Body of pancreas (tissue), 4 donors: ENCODE measurements around the gene ASB8. TPM values are rescaled to one million over a fixed set of nuclear protein-coding genes. Genes with fewer than 3 reads are reported as not detected.
A peak's percentile ranks its signal among the peaks of the same experiment; 100 is the strongest.

Source experiments
- ATAC-seq: fragments of 150-250 bp; one replicate; pipeline ENCODE4 v1.9.1; 2016
- DNase-seq, 4 donors: peaks; one replicate each; pipeline ENCODE4 v3.0.0-alpha.2; 2019
- H3K27ac ChIP-seq, 4 donors: fragments of 200-600 bp; sonication (generic); 1 replicate in 3 of 4; 2 replicates in 1 of 4; pipeline versions ENCODE4 v1.5.1 to v1.6.1; 2016 to 2019; ENCODE audit warnings: mild to moderate bottlenecking in 1 of 4, mixed read lengths in 1 of 4, moderate library complexity in 1 of 4
- H3K27me3 ChIP-seq, 2 donors: fragments of 200-600 bp; sonication (generic); one replicate each; pipeline ENCODE4 v1.6.0; 2016; ENCODE audit warnings: mild to moderate bottlenecking in 1 of 2
- H3K36me3 ChIP-seq, 2 donors: fragments of 200-600 bp; sonication (generic); replicated peaks in 1 of 2; 2 replicates each; pipeline ENCODE4 v1.5.1; 2016; ENCODE audit warnings: low read depth in 2 of 2; ENCODE audit not compliant: insufficient read depth in 1 of 2
- H3K4me1 ChIP-seq: fragments of 200-600 bp; sonication (generic); one replicate; pipeline ENCODE4 v1.6.0; 2016
- H3K4me3 ChIP-seq, 2 donors: fragments of 200-600 bp; sonication (generic); 1 replicate in 1 of 2; 2 replicates in 1 of 2; pipeline ENCODE4 v1.5.1; 2016 to 2019
- H3K9me3 ChIP-seq, 3 donors: fragments of 200-600 bp; sonication (generic); 1 replicate in 2 of 3; 2 replicates in 1 of 3; pipeline ENCODE4 v1.5.1; 2016
- CTCF ChIP-seq, 7 experiments: fragments of 450-650 bp in 4 of 7; fragments of 200-600 bp in 3 of 7; sonication (generic) in 3 of 7; IDR thresholded peaks; one replicate each; pipeline ENCODE4 v1.5.1; 2016 to 2019; ENCODE audit warnings: antibody characterized with exemption in 7 of 7
- POLR2A ChIP-seq, 3 donors: fragments of 450-650 bp; IDR thresholded peaks; one replicate each; pipeline ENCODE4 v1.6.1; 2016; ENCODE audit warnings: antibody characterized with exemption in 3 of 3, mild to moderate bottlenecking in 2 of 3
- WGBS, 2 donors: methylation state at CpG; one replicate each; pipeline ENCODE4 v1.1.5; 2017; 5-methylcytosine and 5-hydroxymethylcytosine counted together
- intact Hi-C: fragments of 100-400 bp; cut with DNase I; formaldehyde crosslinking; loops from one replicate; pipeline ENCODE4 v1.15.1; 2023
- total RNA-seq, 2 donors: library from RNA; depleted of rRNA; stranded (reverse); fragments of >200 nt; gene quantifications; one replicate each; pipeline ENCODE4 v1.1.0, GENCODE V29; 2016

The ASB8 gene
- total RNA-seq, 2 donors from 2014 or later: 27.2 to 33.0 TPM

GRCh38 chr12:48183876-48184548 is 26.7 kb upstream of the ASB8 start:
- 0 to 11% methylated on average over 11 to 49 of the region's 61 CpGs for WGBS, 2 donors
- TF ChIP-seq POLR2A (IDR thresholded peaks at IDR 0.05) (no peak), CTCF (IDR thresholded peaks at IDR 0.05) (no peak)
- DNase-seq (peak in 1 of 4 donors; percentile 9), ATAC-seq (peak; percentile 15)
- intact Hi-C loops: no loop called here
- Histone ChIP-seq H3K4me3 (peak overlapping the region; percentile 9 to 11), H3K27ac (no peak overlapping the region), H3K4me1 (peaks cover 22% of the 10 kb centered on the region), H3K36me3 (no peaks in the 10 kb centered on the region), H3K27me3 (peaks cover 0 to 20% of the 10 kb centered on the region in 2 donors), H3K9me3 (no peaks in the 10 kb centered on the region)

GRCh38 chr12:48183091-48183875 is 26.0 kb upstream of the ASB8 start, which contains the start of gene CCDC184:
TSS of gene CCDC184 (plus strand) at chr12:48183644. CDS start at chr12:48184123, 479 bp downstream.
- Histone ChIP-seq H3K27me3 (peaks cover 0 to 20% of the 10 kb centered on the region in 2 donors), H3K4me3 (peak within 1 kb of the TSS; percentile 9 to 11), H3K9me3 (no peaks in the 10 kb centered on the region), H3K4me1 (peaks cover 22% of the 10 kb centered on the region), H3K27ac (peak within 1 kb of the TSS in 2 of 4 donors; percentile 1 to 43), H3K36me3 (no peaks in the 10 kb centered on the region)
- peak; percentile 69 for ATAC-seq
- intact Hi-C loops: no loop called here
- peak in 2 of 3 donors; percentile 20 to 36 for TF ChIP-seq POLR2A (IDR thresholded peaks at IDR 0.05)
- peak in 3 of 7 experiments; percentile 6 to 9 (median 8) for TF ChIP-seq CTCF (IDR thresholded peaks at IDR 0.05)
- peak; percentile 38 to 72 (median 60) for DNase-seq
- 2% methylated on average over 27 to 59 of the region's 61 CpGs for whole genome bisulfite sequencing, 2 donors

- H3K9me3 ChIP-seq: no peaks in the 10 kb centered on the region
- TF ChIP-seq CTCF (IDR thresholded peaks at IDR 0.05): no peak
- TF ChIP-seq POLR2A (IDR thresholded peaks at IDR 0.05): no peak
- peaks cover 0 to 20% of the 10 kb centered on the region in 2 donors for H3K27me3 ChIP-seq
- H3K36me3 ChIP-seq: no peaks in the 10 kb centered on the region
- DNase-seq (no peak), ATAC-seq (no peak)
- intact Hi-C loops: no loop called here
- no peak overlapping the region for H3K27ac ChIP-seq
- peaks cover 22% of the 10 kb centered on the region for H3K4me1 ChIP-seq
- 4 to 12% methylated on average over 7 of the region's 7 CpGs for WGBS, 2 donors
- H3K4me3 ChIP-seq: no peak overlapping the region
Measured at GRCh38 chr12:48182631-48183030, 25.3 kb upstream of the ASB8 start.

GRCh38 chr12:48180857-48181495 is 23.7 kb upstream of the ASB8 start:
- ATAC-seq: no peak
- no peak overlapping the region for H3K27ac ChIP-seq
- 90 to 91% methylated on average over 2 of the region's 2 CpGs for WGBS, 2 donors
- H3K9me3 ChIP-seq: no peaks in the 10 kb centered on the region
- peaks cover 22% of the 10 kb centered on the region for H3K4me1 ChIP-seq
- H3K36me3 ChIP-seq: no peaks in the 10 kb centered on the region
- H3K4me3 ChIP-seq: no peak overlapping the region
- H3K27me3 ChIP-seq: peaks cover 0 to 20% of the 10 kb centered on the region in 2 donors
- intact Hi-C loops: no loop called here
- no peak for DNase-seq
- no peak for TF ChIP-seq CTCF (IDR thresholded peaks at IDR 0.05)
- TF ChIP-seq POLR2A (IDR thresholded peaks at IDR 0.05): no peak
